ENCODE data around the gene PPFIA1. TPM values are rescaled to one million over a fixed set of nuclear protein-coding genes. Genes with fewer than 3 reads are reported as not detected.

PPFIA1 gene
- total RNA-seq, 2 experiments from 2014 or later, result 27.2 to 30.9 TPM

GRCh38 chr11:70244698-70245097 is 25.8 kb upstream of the PPFIA1 start:
- no peak overlapping the region for H3K27ac Mint-ChIP-seq
- no peaks in the 10 kb centered on the region for H3K36me3 Mint-ChIP-seq (ENCODE audit: low read depth)
- no peak for TF ChIP-seq CTCF (IDR thresholded peaks at IDR 0.05)
- DNase-seq, result no peak
- H3K27me3 Mint-ChIP-seq, result peaks cover 2% of the 10 kb centered on the region
- H3K4me1 Mint-ChIP-seq (ENCODE audit: low read depth), result peaks cover 6% of the 10 kb centered on the region
- no peak overlapping the region for H3K4me3 Mint-ChIP-seq
- ChIA-PET CTCF (no interaction called here), POLR2A (no interaction called here)
- peaks cover 3% of the 10 kb centered on the region for H3K9me3 Mint-ChIP-seq
- intact Hi-C loops (cut with micrococcal nuclease), result no loop called here
- no peak for ATAC-seq

- intact Hi-C loops (cut with micrococcal nuclease), result no loop called here
- ChIA-PET CTCF (interaction anchor here (0.6 kb wide), 1 partner anchor 1359 kb away, joined by 3 read pairs; no protein-coding TSS in a partner anchor), POLR2A (no interaction called here)
- peaks cover 6% of the 10 kb centered on the region for H3K4me1 Mint-ChIP-seq (ENCODE audit: low read depth)
- no peak overlapping the region for H3K27ac Mint-ChIP-seq
- DNase-seq, result no peak
- peaks cover 2% of the 10 kb centered on the region for H3K27me3 Mint-ChIP-seq
- no peak for TF ChIP-seq CTCF (IDR thresholded peaks at IDR 0.05)
- no peak for ATAC-seq
- H3K9me3 Mint-ChIP-seq, result peaks cover 3% of the 10 kb centered on the region
- no peak overlapping the region for H3K4me3 Mint-ChIP-seq
- no peaks in the 10 kb centered on the region for H3K36me3 Mint-ChIP-seq (ENCODE audit: low read depth)
Measured at GRCh38 chr11:70246196-70246595, 24.3 kb upstream of the PPFIA1 start.

GRCh38 chr11:70247042-70247709 is 23.3 kb upstream of the PPFIA1 start:
- peaks cover 2% of the 10 kb centered on the region for H3K27me3 Mint-ChIP-seq
- H3K27ac Mint-ChIP-seq, result no peak overlapping the region
- peaks cover 3% of the 10 kb centered on the region for H3K9me3 Mint-ChIP-seq
- H3K36me3 Mint-ChIP-seq (ENCODE audit: low read depth), result no peaks in the 10 kb centered on the region
- no peak for TF ChIP-seq CTCF (IDR thresholded peaks at IDR 0.05)
- CTCF ChIA-PET, result no interaction called here
- no peak for DNase-seq
- ATAC-seq, result peak; percentile 27
- intact Hi-C loops (cut with micrococcal nuclease), result no loop called here
- no peak overlapping the region for H3K4me3 Mint-ChIP-seq
- POLR2A ChIA-PET, result no interaction called here
- H3K4me1 Mint-ChIP-seq (ENCODE audit: low read depth), result peaks cover 6% of the 10 kb centered on the region

- Mint-ChIP-seq H3K27me3 (peaks cover 2% of the 10 kb centered on the region), H3K27ac (no peak overlapping the region), H3K9me3 (peaks cover 3% of the 10 kb centered on the region), H3K36me3 (ENCODE audit: low read depth) (no peaks in the 10 kb centered on the region), H3K4me3 (no peak overlapping the region), H3K4me1 (ENCODE audit: low read depth) (peaks cover 6% of the 10 kb centered on the region)
- no peak for TF ChIP-seq CTCF (IDR thresholded peaks at IDR 0.05)
- intact Hi-C loops (cut with micrococcal nuclease), result no loop called here
- no peak for DNase-seq
- CTCF ChIA-PET, result no interaction called here
- POLR2A ChIA-PET, result no interaction called here
- ATAC-seq, result no peak
Measured at GRCh38 chr11:70247710-70248072, 22.8 kb upstream of the PPFIA1 start.

GRCh38 chr11:70250876-70251658 is 19.4 kb upstream of the PPFIA1 start:
- Mint-ChIP-seq H3K4me1 (ENCODE audit: low read depth) (peaks cover 6% of the 10 kb centered on the region), H3K4me3 (no peak overlapping the region), H3K9me3 (peaks cover 3% of the 10 kb centered on the region), H3K36me3 (ENCODE audit: low read depth) (no peaks in the 10 kb centered on the region), H3K27me3 (no peaks in the 10 kb centered on the region), H3K27ac (no peak overlapping the region)
- ChIA-PET POLR2A (no interaction called here), CTCF (no interaction called here)
- ATAC-seq (no peak), DNase-seq (no peak)
- TF ChIP-seq CTCF (IDR thresholded peaks at IDR 0.05), result no peak
- intact Hi-C loops (cut with micrococcal nuclease), result no loop called here

All from activated CD8-positive, alpha-beta T cell treated with anti-CD3 and anti-CD28 coated beads for 36 hours (primary cell).